Fibroblast of lung (primary cell): ENCODE data around the gene STAT5A.

Source experiments
- EZH2 ChIP-seq: IDR thresholded peaks from 2 replicates; pipeline ENCODE4 v1.5.1; 2012; ENCODE audit warnings: low read length, control low read depth, mild to moderate bottlenecking; ENCODE audit errors: missing control alignments
- TF ChIP-seq, protein P1 (sequence below), 2 donors: IDR thresholded peaks in 1 of 2; conservative IDR thresholded peaks in 1 of 2; 1 replicate in 1 of 2; 2 replicates in 1 of 2; pipeline ENCODE4 v1.5.1; 2011 to 2012; ENCODE audit warnings: low read length in 2 of 2, control low read depth in 1 of 2, inconsistent platforms in 1 of 2, low read depth in 1 of 2, mild to moderate bottlenecking in 1 of 2

DNA sequence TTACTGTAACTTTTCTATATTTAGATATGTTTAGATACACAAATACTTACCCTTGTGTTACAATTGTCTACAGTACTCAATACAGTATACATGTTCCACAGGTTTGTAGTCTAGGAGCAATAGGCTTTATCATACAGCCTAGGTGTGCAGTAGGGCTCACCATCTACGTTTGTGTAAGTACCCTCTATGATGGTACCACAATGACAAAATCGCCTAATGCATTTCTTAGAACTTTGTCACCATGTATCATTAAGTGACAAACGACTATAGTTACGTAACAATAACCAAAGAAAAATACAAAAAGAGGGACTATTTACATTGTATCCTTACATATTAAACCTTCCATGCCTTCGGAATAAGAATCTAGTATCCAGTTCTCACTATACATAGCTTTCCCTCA, 20.1 kb upstream of the STAT5A start:
- TF ChIP-seq, protein P1, sequence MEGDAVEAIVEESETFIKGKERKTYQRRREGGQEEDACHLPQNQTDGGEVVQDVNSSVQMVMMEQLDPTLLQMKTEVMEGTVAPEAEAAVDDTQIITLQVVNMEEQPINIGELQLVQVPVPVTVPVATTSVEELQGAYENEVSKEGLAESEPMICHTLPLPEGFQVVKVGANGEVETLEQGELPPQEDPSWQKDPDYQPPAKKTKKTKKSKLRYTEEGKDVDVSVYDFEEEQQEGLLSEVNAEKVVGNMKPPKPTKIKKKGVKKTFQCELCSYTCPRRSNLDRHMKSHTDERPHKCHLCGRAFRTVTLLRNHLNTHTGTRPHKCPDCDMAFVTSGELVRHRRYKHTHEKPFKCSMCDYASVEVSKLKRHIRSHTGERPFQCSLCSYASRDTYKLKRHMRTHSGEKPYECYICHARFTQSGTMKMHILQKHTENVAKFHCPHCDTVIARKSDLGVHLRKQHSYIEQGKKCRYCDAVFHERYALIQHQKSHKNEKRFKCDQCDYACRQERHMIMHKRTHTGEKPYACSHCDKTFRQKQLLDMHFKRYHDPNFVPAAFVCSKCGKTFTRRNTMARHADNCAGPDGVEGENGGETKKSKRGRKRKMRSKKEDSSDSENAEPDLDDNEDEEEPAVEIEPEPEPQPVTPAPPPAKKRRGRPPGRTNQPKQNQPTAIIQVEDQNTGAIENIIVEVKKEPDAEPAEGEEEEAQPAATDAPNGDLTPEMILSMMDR (conservative IDR thresholded peaks at IDR 0.05 in 1 of 2, IDR thresholded peaks at IDR 0.05 in 1 of 2; ENCODE audit: low read depth in 1 of 2, low read length in 2 of 2) = no peak
- no peak for TF ChIP-seq EZH2
